BLaER1 treated with 17β-estradiol and CSF1 and Interleukin-3, amounts not matched to agents 10 nM and 100 nM (cell line): ENCODE data around the gene CD63.
A peak's percentile ranks its signal among the peaks of the same experiment; 100 is the strongest.

Experiments
- H3K27ac ChIP-seq, 11 experiments: shearing (Covaris generic); formaldehyde crosslinking; 2 replicates each; pipeline ENCODE4 v1.8.1; 2022
- H3K27me3 ChIP-seq, 11 experiments: shearing (Covaris generic); formaldehyde crosslinking; 2 replicates each; pipeline ENCODE4 v1.8.1; 2022
- H3K36me3 ChIP-seq, 11 experiments: shearing (Covaris generic); formaldehyde crosslinking; 2 replicates each; pipeline ENCODE4 v1.8.1; 2022
- H3K4me1 ChIP-seq, 10 experiments: shearing (Covaris generic); formaldehyde crosslinking; 2 replicates each; pipeline ENCODE4 v1.8.1; 2022
- H3K4me2 ChIP-seq, 11 experiments: shearing (Covaris generic); formaldehyde crosslinking; 2 replicates each; pipeline ENCODE4 v1.8.1; 2022
- H3K4me3 ChIP-seq, 10 experiments: shearing (Covaris generic); formaldehyde crosslinking; 2 replicates each; pipeline ENCODE4 v1.8.1; 2022
- H3K9ac ChIP-seq, 11 experiments: shearing (Covaris generic); formaldehyde crosslinking; 2 replicates each; pipeline ENCODE4 v1.8.1; 2022
- H3K9me3 ChIP-seq, 11 experiments: shearing (Covaris generic); formaldehyde crosslinking; replicated peaks in 1 of 11; 2 replicates each; pipeline ENCODE4 v1.8.1; 2022
- H4K20me1 ChIP-seq, 11 experiments: shearing (Covaris generic); formaldehyde crosslinking; 2 replicates each; pipeline ENCODE4 v1.8.1; 2022
- Cebpa-rat ChIP-seq, 11 experiments: shearing (Covaris generic); IDR thresholded peaks; 2 replicates each; pipeline ENCODE4 v1.8.1; 2022

The CD63 gene

GRCh38 chr12:55736780-55737580 lies 8.2 kb upstream of the CD63 start:
- Histone ChIP-seq H3K4me1 (peaks cover 38 to 54% (median 44%) of the 10 kb centered on the region in 10 experiments), H3K4me2 (peak overlapping the region; percentile 92 to 99 (median 96)), H4K20me1 (peaks cover 0 to 4% (median 0%) of the 10 kb centered on the region in 11 experiments; a peak in 1 of 22 replicates), H3K4me3 (no peak overlapping the region; a peak in 1 of 20 replicates), H3K9ac (peak overlapping the region in 9 of 11 experiments; percentile 47 to 79 (median 73); a peak in 11 of 22 replicates), H3K9me3 (no peaks in the 10 kb centered on the region), H3K27ac (peak overlapping the region in 7 of 11 experiments; percentile 57 to 83 (median 70); a peak in 13 of 22 replicates), H3K27me3 (no peaks in the 10 kb centered on the region), H3K36me3 (no peaks in the 10 kb centered on the region)
- TF ChIP-seq Cebpa-rat (IDR thresholded peaks at IDR 0.05): no peak

DNA sequence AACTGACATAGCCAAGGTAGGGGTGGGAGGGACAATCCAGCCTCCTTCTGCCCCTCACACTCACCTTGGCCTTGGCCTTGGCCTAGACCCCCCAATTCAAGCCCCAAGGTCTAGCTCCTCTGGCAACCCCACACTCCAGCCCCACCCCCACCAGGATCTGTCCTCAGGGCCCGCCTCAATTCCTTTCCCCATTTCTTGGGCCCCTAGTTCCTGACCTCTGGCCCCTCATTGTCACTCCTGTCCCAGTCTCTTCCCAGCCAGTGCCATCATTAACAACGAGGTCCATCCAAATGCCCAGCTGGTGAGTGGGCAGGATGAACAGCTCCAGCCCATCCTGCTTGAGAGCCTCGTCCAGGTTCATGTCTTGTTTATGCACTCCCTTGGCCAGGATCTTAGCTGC lies 7.3 kb upstream of the CD63 start:
- no peak for TF ChIP-seq Cebpa-rat (IDR thresholded peaks at IDR 0.05)
- no peaks in the 10 kb centered on the region for H3K27me3 ChIP-seq
- H4K20me1 ChIP-seq: peaks cover 0 to 4% (median 0%) of the 10 kb centered on the region in 11 experiments; a peak in 1 of 22 replicates
- peaks cover 43 to 57% (median 49%) of the 10 kb centered on the region in 10 experiments for H3K4me1 ChIP-seq
- no peak overlapping the region for H3K4me3 ChIP-seq
- no peaks in the 10 kb centered on the region for H3K9me3 ChIP-seq
- H3K9ac ChIP-seq: peak overlapping the region in 3 of 11 experiments; percentile 7 to 76 (median 73); a peak in 2 of 22 replicates
- H3K36me3 ChIP-seq: no peaks in the 10 kb centered on the region
- no peak overlapping the region for H3K4me2 ChIP-seq
- peak overlapping the region in 1 of 11 experiments; percentile 70; a peak in 1 of 22 replicates for H3K27ac ChIP-seq

- no peak for TF ChIP-seq Cebpa-rat (IDR thresholded peaks at IDR 0.05)
- Histone ChIP-seq H3K4me3 (no peak overlapping the region), H3K9ac (no peak overlapping the region), H4K20me1 (peaks cover 0 to 4% (median 0%) of the 10 kb centered on the region in 11 experiments; a peak in 1 of 22 replicates), H3K27ac (no peak overlapping the region), H3K27me3 (no peaks in the 10 kb centered on the region), H3K4me2 (no peak overlapping the region), H3K4me1 (peaks cover 55 to 68% (median 58%) of the 10 kb centered on the region in 10 experiments), H3K9me3 (no peaks in the 10 kb centered on the region), H3K36me3 (no peaks in the 10 kb centered on the region)
Measured at GRCh38 chr12:55734595-55734994, 5.8 kb upstream of the CD63 start.

DNA sequence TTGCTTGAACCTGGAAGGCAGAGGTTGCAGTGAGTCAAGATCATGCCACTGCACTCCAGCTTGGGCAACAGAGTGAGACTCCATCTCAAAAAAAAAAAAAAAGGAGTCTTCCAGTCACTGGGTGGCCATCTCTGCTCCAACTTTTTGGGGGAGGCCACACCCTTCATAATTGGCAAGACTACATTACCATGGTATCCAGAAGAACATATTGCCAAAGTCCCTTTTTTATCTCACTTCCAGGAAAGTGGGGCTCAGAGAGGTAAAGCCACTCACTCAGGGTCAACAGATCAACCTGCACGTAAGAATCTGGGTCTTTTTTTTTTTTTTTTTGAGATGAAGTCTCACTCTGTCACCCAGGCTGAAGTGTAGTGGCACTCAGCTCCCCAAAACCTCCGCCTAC lies 5.0 kb upstream of the CD63 start:
- TF ChIP-seq Cebpa-rat (IDR thresholded peaks at IDR 0.05): no peak
- Histone ChIP-seq H3K4me2 (peak overlapping the region; percentile 91 to 99 (median 96); a peak in 21 of 22 replicates), H3K27me3 (no peaks in the 10 kb centered on the region), H3K4me3 (no peak overlapping the region), H3K36me3 (no peaks in the 10 kb centered on the region), H3K9ac (no peak overlapping the region), H3K27ac (no peak overlapping the region), H3K9me3 (no peaks in the 10 kb centered on the region), H3K4me1 (peaks cover 55 to 69% (median 59%) of the 10 kb centered on the region in 10 experiments), H4K20me1 (peaks cover 0 to 4% (median 0%) of the 10 kb centered on the region in 11 experiments; a peak in 1 of 22 replicates)

GRCh38 chr12:55733021-55733555 lies 4.3 kb upstream of the CD63 start:
- no peak overlapping the region; a peak in 1 of 20 replicates for H3K4me3 ChIP-seq
- H4K20me1 ChIP-seq: peaks cover 0 to 5% (median under 1%) of the 10 kb centered on the region in 11 experiments; a peak in 11 of 22 replicates
- peak overlapping the region; percentile 91 to 99 (median 96) for H3K4me2 ChIP-seq
- no peak overlapping the region for H3K27ac ChIP-seq
- no peak for TF ChIP-seq Cebpa-rat (IDR thresholded peaks at IDR 0.05)
- H3K27me3 ChIP-seq: no peaks in the 10 kb centered on the region
- H3K9ac ChIP-seq: peak overlapping the region in 5 of 11 experiments; percentile 4 to 40 (median 11); a peak in 4 of 22 replicates
- no peaks in the 10 kb centered on the region for H3K36me3 ChIP-seq
- H3K4me1 ChIP-seq: peaks cover 53 to 67% (median 57%) of the 10 kb centered on the region in 10 experiments
- no peaks in the 10 kb centered on the region for H3K9me3 ChIP-seq

GRCh38 chr12:55732288-55732687 lies 3.5 kb upstream of the CD63 start:
- Histone ChIP-seq H3K4me3 (no peak overlapping the region), H4K20me1 (peaks cover 4 to 13% (median 9%) of the 10 kb centered on the region in 11 experiments; a peak in 21 of 22 replicates), H3K36me3 (peaks cover 0 to 4% (median 1%) of the 10 kb centered on the region in 11 experiments; a peak in 15 of 22 replicates), H3K27ac (peak overlapping the region in 2 of 11 experiments; percentile 6 to 15; a peak in 1 of 22 replicates), H3K27me3 (no peaks in the 10 kb centered on the region), H3K4me1 (peaks cover 48 to 67% (median 56%) of the 10 kb centered on the region in 10 experiments), H3K9me3 (no peaks in the 10 kb centered on the region), H3K9ac (peak overlapping the region in 3 of 11 experiments; percentile 3 to 30 (median 24); a peak in 3 of 22 replicates), H3K4me2 (peak overlapping the region; percentile 91 to 99 (median 96))
- no peak for TF ChIP-seq Cebpa-rat (IDR thresholded peaks at IDR 0.05)

DNA sequence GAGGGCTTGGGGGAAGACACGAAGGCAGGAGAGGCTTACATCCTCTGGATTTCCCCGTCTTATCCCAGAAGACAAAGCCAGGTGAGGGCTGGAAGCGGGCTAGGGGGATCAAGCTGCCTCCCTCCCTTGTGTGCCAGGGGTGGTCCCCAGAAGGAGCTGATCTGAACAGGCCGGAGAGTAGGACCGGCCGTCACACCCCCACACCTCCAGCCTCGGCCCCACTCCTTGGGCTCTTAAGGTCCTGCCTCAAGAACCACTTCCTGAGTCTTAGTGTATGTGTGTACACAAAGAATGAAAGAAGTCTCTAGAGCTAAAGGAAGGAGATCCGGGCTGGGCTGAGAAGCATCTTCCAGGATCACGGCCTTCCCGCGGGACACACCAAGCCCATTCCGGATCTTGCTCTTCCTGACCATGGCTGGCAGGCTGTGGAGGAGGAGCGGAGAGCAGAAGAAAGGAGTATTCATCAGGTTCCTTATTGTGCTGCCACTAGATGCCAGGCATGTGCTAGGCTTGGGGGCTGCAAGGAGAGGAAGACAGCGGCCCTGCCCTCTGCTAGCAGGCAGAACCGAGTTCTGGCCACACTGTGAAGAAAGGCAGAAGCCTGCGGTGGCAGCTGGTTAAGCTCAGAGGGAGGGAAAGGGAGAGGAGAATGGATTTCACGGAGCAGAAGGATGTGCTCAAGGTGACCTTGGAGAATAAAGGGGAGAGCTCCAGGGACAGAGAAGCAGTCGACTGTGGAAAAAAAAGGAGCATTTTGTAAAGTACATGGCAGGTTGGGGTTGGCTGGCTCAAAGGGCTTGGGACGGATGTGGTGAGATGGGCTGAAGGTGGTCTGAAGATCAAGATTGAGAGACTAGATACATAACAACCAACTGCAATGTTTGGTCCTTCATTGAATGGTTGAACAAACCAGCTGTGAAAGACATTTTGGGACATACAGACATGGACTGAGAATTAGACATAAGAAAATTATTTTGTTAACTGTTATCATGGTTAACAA lies 1.3 kb upstream of the CD63 start:
- Histone ChIP-seq H3K27ac (peak overlapping the region; percentile 92 to 98 (median 97)), H3K4me1 (peaks cover 57 to 71% (median 66%) of the 10 kb centered on the region in 10 experiments)

More for the DNA sequence above, 1.3 kb upstream of the CD63 start:
- no peaks in the 10 kb centered on the region for H3K27me3 ChIP-seq
- H3K36me3 ChIP-seq: peaks cover 21 to 26% (median 23%) of the 10 kb centered on the region in 11 experiments
- peaks cover 22 to 35% (median 30%) of the 10 kb centered on the region in 11 experiments for H4K20me1 ChIP-seq
- no peaks in the 10 kb centered on the region for H3K9me3 ChIP-seq
- peak overlapping the region; percentile 84 to 98 (median 94) for H3K9ac ChIP-seq
- H3K4me2 ChIP-seq: peak overlapping the region; percentile 91 to 99 (median 96)
- TF ChIP-seq Cebpa-rat (IDR thresholded peaks at IDR 0.05): no peak
- peak overlapping the region; percentile 66 to 95 (median 77) for H3K4me3 ChIP-seq
